HepG2 (cell line): ENCODE results near the gene BSG. TPM values are rescaled to one million over a fixed set of nuclear protein-coding genes. Genes with fewer than 3 reads are reported as not detected.

Experiments
- ARNT2 ChIP-seq: sonication (generic); formaldehyde crosslinking; IDR thresholded peaks from 2 replicates; pipeline ENCODE4 v1.8.0; 2022; ENCODE audit warnings: mild to moderate bottlenecking, low read depth, missing genetic modification reagents, moderate library complexity
- KDM3A ChIP-seq: IDR thresholded peaks from 2 replicates; pipeline ENCODE4 v1.6.1; 2018; ENCODE audit warnings: low read depth, missing compliant biosample characterization
- MAZ ChIP-seq, 2 experiments: sonication (generic) in 1 of 2; formaldehyde crosslinking in 1 of 2; IDR thresholded peaks; 2 replicates each; pipeline versions ENCODE4 v1.5.0 to v1.6.1; 2012 to 2020; ENCODE audit warnings: low read depth in 2 of 2, mild to moderate bottlenecking in 2 of 2, borderline replicate concordance in 1 of 2, improper control_type of control experiment in 1 of 2, low read length in 1 of 2, missing genetic modification reagents in 1 of 2, moderate library complexity in 1 of 2
- MTA1 ChIP-seq: sonication (generic); formaldehyde crosslinking; IDR thresholded peaks from 2 replicates; pipeline ENCODE4 v1.4.0; 2020; ENCODE audit warnings: missing genetic modification reagents, mild to moderate bottlenecking, borderline replicate concordance
- SOX5 ChIP-seq: IDR thresholded peaks from 2 replicates; pipeline ENCODE4 v1.6.1; 2016; ENCODE audit warnings: borderline replicate concordance
- ZBTB3 ChIP-seq: sonication (generic); formaldehyde crosslinking; IDR thresholded peaks from 2 replicates; pipeline ENCODE4 v1.4.0; 2020; ENCODE audit warnings: low read depth, mild to moderate bottlenecking, moderate library complexity, missing genetic modification reagents, borderline replicate concordance
- ZFX ChIP-seq: sonication (generic); formaldehyde crosslinking; IDR thresholded peaks from 2 replicates; pipeline ENCODE4 v1.4.0; 2020; ENCODE audit warnings: mild to moderate bottlenecking, low read depth, missing genetic modification reagents, moderate library complexity
- polyA plus RNA-seq, 8 experiments: library from polyadenylated mRNA; depleted of rRNA in 3 of 8; stranded (reverse) in 7 of 8; unstranded in 1 of 8; fragments of >200 nt; fragmentation: Illumina TruSeq in 4 of 8; extraction: Trizol in 4 of 8; gene quantifications; 2 replicates each; pipeline versions ENCODE4 v1.2.1 to v1.2.3, GENCODE V29; 2011 to 2016; ENCODE audit warnings: low read depth in 4 of 8, missing spikeins in 1 of 8, mixed read lengths in 1 of 8; ENCODE audit not compliant: insufficient read depth in 1 of 8
- total RNA-seq, 5 experiments: library from RNA; depleted of rRNA; stranded (reverse); fragments of >200 nt; fragmentation: Illumina TruSeq; extraction: Trizol; gene quantifications; 2 replicates each; pipeline ENCODE4 v1.2.3, GENCODE V29; 2016; ENCODE audit warnings: low read depth in 1 of 5
- TF ChIP-seq, protein P1 (sequence below), 2 experiments: sonication (generic) in 1 of 2; formaldehyde crosslinking in 1 of 2; IDR thresholded peaks; 2 replicates each; pipeline versions ENCODE4 v1.6.1 to v1.9.0; 2014 to 2022; ENCODE audit warnings: antibody characterized with exemption in 1 of 2, borderline replicate concordance in 1 of 2, inconsistent platforms in 1 of 2, low read depth in 1 of 2, missing genetic modification reagents in 1 of 2
- TF ChIP-seq, protein P2 (sequence below): sonication (generic); formaldehyde crosslinking; IDR thresholded peaks from 2 replicates; pipeline ENCODE4 v1.4.0; 2020; ENCODE audit warnings: missing genetic modification reagents, borderline replicate concordance
- TF ChIP-seq, protein P3 (sequence below): sonication (generic); formaldehyde crosslinking; IDR thresholded peaks from 2 replicates; pipeline ENCODE4 v1.4.0; 2020; ENCODE audit warnings: mild to moderate bottlenecking, missing genetic modification reagents

BSG gene
- total and polyA plus RNA-seq, 2 of the 13 experiments (the other 11 are each of a cell fraction or from before 2014, with no cell fraction given): 309 to 754 TPM

DNA sequence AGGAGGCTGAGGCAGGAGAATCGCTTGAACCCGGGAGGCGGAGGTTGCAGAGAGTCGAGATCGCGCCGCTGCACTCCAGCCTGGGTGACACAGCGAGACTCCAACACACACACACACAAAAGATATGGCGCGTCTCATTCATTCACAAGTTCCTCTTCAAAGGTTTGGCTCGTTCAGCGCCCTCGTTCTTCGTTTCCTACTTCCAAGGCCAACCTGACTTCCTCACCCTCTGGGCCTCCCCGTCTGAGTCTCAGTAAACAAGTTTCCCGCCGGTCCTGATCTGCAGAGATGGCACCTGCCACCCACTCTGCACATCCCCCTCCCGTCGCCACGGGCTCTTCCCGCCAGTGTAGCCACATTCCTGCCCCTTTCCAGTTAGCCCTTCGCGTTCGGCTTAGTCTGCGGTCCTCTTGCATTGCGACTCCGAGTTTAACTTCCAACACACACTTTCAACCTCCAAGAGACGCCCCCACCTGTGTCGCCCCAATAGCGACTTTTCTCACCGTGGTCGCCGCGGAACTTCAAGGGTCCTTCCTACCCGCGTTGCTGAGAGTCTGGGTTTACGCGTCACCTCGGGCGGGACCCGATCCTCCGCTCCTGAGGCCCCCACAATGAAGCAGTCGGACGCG, 1.3 kb upstream of the BSG start (continued):
- TF ChIP-seq, protein P1, sequence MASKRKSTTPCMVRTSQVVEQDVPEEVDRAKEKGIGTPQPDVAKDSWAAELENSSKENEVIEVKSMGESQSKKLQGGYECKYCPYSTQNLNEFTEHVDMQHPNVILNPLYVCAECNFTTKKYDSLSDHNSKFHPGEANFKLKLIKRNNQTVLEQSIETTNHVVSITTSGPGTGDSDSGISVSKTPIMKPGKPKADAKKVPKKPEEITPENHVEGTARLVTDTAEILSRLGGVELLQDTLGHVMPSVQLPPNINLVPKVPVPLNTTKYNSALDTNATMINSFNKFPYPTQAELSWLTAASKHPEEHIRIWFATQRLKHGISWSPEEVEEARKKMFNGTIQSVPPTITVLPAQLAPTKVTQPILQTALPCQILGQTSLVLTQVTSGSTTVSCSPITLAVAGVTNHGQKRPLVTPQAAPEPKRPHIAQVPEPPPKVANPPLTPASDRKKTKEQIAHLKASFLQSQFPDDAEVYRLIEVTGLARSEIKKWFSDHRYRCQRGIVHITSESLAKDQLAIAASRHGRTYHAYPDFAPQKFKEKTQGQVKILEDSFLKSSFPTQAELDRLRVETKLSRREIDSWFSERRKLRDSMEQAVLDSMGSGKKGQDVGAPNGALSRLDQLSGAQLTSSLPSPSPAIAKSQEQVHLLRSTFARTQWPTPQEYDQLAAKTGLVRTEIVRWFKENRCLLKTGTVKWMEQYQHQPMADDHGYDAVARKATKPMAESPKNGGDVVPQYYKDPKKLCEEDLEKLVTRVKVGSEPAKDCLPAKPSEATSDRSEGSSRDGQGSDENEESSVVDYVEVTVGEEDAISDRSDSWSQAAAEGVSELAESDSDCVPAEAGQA (IDR thresholded peaks at IDR 0.05; ENCODE audit: low read depth): no peak; the same call in 1 of the 2 replicates
- TF ChIP-seq, protein P1 (CRISPR knock-in tag; IDR thresholded peaks at IDR 0.05; ENCODE audit: borderline replicate concordance): 0 out of 2 replicates have a peak, but pooled peaks have one; percentile 46
- TF ChIP-seq, protein P2, sequence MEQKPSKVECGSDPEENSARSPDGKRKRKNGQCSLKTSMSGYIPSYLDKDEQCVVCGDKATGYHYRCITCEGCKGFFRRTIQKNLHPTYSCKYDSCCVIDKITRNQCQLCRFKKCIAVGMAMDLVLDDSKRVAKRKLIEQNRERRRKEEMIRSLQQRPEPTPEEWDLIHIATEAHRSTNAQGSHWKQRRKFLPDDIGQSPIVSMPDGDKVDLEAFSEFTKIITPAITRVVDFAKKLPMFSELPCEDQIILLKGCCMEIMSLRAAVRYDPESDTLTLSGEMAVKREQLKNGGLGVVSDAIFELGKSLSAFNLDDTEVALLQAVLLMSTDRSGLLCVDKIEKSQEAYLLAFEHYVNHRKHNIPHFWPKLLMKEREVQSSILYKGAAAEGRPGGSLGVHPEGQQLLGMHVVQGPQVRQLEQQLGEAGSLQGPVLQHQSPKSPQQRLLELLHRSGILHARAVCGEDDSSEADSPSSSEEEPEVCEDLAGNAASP (CRISPR knock-in tag): no peak
- TF ChIP-seq SOX5 (CRISPR knock-in tag): peak; percentile 44; the same call in 1 of the 2 replicates
- peak; percentile 52 for TF ChIP-seq ZFX (CRISPR knock-in tag)
- no peak for TF ChIP-seq KDM3A
- peak; percentile 91 for TF ChIP-seq MTA1 (CRISPR knock-in tag)
- TF ChIP-seq, protein P3, sequence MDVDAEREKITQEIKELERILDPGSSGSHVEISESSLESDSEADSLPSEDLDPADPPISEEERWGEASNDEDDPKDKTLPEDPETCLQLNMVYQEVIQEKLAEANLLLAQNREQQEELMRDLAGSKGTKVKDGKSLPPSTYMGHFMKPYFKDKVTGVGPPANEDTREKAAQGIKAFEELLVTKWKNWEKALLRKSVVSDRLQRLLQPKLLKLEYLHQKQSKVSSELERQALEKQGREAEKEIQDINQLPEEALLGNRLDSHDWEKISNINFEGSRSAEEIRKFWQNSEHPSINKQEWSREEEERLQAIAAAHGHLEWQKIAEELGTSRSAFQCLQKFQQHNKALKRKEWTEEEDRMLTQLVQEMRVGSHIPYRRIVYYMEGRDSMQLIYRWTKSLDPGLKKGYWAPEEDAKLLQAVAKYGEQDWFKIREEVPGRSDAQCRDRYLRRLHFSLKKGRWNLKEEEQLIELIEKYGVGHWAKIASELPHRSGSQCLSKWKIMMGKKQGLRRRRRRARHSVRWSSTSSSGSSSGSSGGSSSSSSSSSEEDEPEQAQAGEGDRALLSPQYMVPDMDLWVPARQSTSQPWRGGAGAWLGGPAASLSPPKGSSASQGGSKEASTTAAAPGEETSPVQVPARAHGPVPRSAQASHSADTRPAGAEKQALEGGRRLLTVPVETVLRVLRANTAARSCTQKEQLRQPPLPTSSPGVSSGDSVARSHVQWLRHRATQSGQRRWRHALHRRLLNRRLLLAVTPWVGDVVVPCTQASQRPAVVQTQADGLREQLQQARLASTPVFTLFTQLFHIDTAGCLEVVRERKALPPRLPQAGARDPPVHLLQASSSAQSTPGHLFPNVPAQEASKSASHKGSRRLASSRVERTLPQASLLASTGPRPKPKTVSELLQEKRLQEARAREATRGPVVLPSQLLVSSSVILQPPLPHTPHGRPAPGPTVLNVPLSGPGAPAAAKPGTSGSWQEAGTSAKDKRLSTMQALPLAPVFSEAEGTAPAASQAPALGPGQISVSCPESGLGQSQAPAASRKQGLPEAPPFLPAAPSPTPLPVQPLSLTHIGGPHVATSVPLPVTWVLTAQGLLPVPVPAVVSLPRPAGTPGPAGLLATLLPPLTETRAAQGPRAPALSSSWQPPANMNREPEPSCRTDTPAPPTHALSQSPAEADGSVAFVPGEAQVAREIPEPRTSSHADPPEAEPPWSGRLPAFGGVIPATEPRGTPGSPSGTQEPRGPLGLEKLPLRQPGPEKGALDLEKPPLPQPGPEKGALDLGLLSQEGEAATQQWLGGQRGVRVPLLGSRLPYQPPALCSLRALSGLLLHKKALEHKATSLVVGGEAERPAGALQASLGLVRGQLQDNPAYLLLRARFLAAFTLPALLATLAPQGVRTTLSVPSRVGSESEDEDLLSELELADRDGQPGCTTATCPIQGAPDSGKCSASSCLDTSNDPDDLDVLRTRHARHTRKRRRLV: no peak
- TF ChIP-seq ZBTB3 (CRISPR knock-in tag): no peak
- TF ChIP-seq MAZ (IDR thresholded peaks at IDR 0.05; ENCODE audit: borderline replicate concordance, low read depth, low read length): no peak
- TF ChIP-seq MAZ (CRISPR knock-in tag; IDR thresholded peaks at IDR 0.05; ENCODE audit: low read depth): peak; percentile 48; the same call in 1 of the 2 replicates
- peak; percentile 52; the same call in 1 of the 2 replicates for TF ChIP-seq ARNT2 (CRISPR knock-in tag)
